ENCODE measurements around the gene LCN2. TPM values are rescaled to one million over a fixed set of nuclear protein-coding genes. Genes with fewer than 3 reads are reported as not detected.

The LCN2 gene
- total RNA-seq, 3 donors from 2014 or later, result 16.8 to 456 (median 20.5) TPM

DNA sequence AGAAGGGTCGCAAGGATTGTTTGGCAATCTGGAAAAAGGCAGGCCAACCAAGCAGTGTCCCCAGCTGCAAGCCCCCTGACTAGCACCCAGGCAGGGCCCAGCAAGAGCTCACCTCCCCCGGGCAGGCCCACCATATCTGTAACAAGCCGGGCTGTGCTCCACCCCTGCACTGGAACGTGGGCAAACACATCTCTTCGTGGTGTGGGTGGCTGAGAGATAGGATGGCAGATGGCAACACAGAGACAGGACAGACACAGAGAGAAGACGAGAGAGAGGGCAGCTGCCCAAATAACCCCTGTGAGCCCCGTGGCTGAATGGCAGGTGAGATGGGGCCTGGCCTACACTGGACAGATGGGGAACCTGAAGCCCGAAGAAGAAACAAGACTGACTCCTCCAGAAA, 20.2 kb downstream of the LCN2 start:
- H3K36me3 ChIP-seq (ENCODE audit: low read depth), result no peaks in the 10 kb centered on the region
- ATAC-seq (no peak), DNase-seq (no peak)
- no peaks in the 10 kb centered on the region for H3K9me3 ChIP-seq
- H3K4me3 ChIP-seq, result no peak overlapping the region
- TF ChIP-seq, protein P1, sequence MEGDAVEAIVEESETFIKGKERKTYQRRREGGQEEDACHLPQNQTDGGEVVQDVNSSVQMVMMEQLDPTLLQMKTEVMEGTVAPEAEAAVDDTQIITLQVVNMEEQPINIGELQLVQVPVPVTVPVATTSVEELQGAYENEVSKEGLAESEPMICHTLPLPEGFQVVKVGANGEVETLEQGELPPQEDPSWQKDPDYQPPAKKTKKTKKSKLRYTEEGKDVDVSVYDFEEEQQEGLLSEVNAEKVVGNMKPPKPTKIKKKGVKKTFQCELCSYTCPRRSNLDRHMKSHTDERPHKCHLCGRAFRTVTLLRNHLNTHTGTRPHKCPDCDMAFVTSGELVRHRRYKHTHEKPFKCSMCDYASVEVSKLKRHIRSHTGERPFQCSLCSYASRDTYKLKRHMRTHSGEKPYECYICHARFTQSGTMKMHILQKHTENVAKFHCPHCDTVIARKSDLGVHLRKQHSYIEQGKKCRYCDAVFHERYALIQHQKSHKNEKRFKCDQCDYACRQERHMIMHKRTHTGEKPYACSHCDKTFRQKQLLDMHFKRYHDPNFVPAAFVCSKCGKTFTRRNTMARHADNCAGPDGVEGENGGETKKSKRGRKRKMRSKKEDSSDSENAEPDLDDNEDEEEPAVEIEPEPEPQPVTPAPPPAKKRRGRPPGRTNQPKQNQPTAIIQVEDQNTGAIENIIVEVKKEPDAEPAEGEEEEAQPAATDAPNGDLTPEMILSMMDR (IDR thresholded peaks at IDR 0.05), result no peak
- no peaks in the 10 kb centered on the region for H3K4me1 ChIP-seq (ENCODE audit: low read depth)
- intact Hi-C loops (cut with DNase I, micrococcal nuclease), result no loop called here

DNA sequence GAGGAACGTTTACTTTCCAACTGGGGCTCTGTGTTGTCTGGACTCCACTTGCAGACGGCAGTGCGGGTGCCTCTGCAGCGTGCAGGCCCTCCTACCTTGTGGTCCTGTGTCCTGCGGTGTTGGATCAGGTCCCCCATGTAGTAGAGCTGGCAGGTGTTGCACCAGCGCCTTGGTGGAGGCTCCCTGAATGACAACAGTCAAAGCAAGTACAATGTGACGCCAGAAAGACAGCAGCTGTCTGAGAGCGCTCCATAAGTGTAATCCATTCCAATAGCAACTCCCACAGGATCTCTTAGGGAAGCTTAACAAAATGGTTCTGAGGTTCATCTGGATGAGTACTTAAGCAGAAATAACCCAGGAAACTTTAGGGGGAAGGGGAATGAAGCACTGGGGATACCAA, 20.7 kb downstream of the LCN2 start:
- ATAC-seq, result no peak
- intact Hi-C loops (cut with DNase I, micrococcal nuclease), result no loop called here

DNA sequence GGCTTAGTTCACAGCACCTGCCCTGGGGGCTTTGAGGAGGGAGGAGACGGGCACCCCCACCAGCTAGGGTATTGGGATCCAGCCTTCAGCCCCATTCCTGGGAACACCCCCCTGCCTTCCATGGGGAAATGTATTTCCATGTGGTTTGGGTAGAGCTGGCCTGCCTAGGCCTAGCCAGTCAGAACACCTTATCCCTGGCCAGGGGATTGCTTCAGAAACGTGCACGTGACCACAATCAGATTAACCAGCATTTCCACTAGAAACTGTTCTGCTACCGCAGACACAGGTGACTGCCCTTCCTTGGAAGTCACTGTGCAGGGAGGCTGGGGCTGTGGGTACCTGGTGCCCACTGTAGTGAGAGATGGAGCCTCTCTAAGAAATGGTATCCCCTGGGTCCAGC, 24.8 kb downstream of the LCN2 start:
- TF ChIP-seq, protein P1 (IDR thresholded peaks at IDR 0.05), result no peak
- Histone ChIP-seq H3K4me3 (no peak overlapping the region), H3K4me1 (ENCODE audit: low read depth) (no peaks in the 10 kb centered on the region), H3K9me3 (no peaks in the 10 kb centered on the region), H3K36me3 (ENCODE audit: low read depth) (peaks cover 13% of the 10 kb centered on the region)
- ATAC-seq (no peak), DNase-seq (no peak)
- intact Hi-C loops (cut with DNase I, micrococcal nuclease), result no loop called here

More for the DNA sequence above, 20.7 kb downstream of the LCN2 start:
- TF ChIP-seq, protein P1 (IDR thresholded peaks at IDR 0.05), result no peak
- Histone ChIP-seq H3K9me3 (no peaks in the 10 kb centered on the region), H3K4me1 (ENCODE audit: low read depth) (no peaks in the 10 kb centered on the region), H3K4me3 (no peak overlapping the region), H3K36me3 (ENCODE audit: low read depth) (no peaks in the 10 kb centered on the region)
- no peak for DNase-seq

DNA sequence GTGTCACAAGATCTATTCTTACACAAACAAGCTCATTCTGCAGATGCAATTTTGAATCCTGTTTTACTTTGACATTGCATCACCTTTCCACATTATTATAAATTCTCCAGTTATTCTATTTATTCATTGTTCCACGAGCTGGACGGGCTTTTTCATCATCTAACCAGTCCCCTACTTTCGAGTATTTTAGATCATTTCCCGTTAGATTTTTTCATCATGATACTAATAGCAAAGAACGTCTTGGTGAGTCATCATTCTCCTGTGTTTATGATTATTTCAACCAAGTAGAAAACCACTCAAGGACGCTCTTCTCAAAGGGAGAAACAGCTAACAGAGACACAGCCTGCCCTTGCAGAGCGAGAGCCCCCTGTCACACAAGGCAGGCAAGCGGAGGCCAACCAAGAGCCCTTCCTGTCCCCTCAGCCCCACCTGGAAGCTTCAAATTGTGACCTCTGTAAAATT, 25.9 kb downstream of the LCN2 start:
- TF ChIP-seq, protein P1 (IDR thresholded peaks at IDR 0.05), result no peak
- Histone ChIP-seq H3K4me3 (no peak overlapping the region), H3K4me1 (ENCODE audit: low read depth) (no peaks in the 10 kb centered on the region), H3K36me3 (ENCODE audit: low read depth) (peaks cover 15% of the 10 kb centered on the region), H3K9me3 (no peaks in the 10 kb centered on the region)
- DNase-seq, result no peak
- intact Hi-C loops (cut with DNase I, micrococcal nuclease), result no loop called here
- no peak for ATAC-seq

DNA sequence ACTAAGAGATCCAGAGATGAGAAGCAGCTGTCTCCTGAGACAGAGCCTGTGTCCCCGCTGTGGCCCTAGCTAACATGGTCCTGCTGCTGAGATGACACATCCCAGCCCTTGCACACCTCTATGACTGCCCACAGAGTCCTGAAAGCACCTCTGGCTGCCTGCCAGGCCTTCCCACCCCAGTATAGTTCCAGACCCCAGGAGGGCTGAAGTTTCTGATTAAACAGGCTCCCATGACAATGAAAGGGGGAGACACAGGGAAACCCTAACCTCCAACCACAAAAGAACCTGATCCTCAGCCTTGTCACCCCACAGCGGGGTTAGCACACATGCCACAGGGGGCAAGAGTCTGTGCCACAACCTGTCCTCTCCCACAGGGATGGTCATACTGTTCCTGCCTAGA, 26.5 kb downstream of the LCN2 start:
- Histone ChIP-seq H3K4me3 (no peak overlapping the region), H3K4me1 (ENCODE audit: low read depth) (no peaks in the 10 kb centered on the region), H3K9me3 (no peaks in the 10 kb centered on the region), H3K36me3 (ENCODE audit: low read depth) (peaks cover 15% of the 10 kb centered on the region)
- DNase-seq (no peak), ATAC-seq (no peak)
- intact Hi-C loops (cut with DNase I, micrococcal nuclease), result no loop called here
- TF ChIP-seq, protein P1 (IDR thresholded peaks at IDR 0.05), result no peak
